ENCODE data around the gene SMARCA2. TPM values are rescaled to one million over a fixed set of nuclear protein-coding genes. Genes with fewer than 3 reads are reported as not detected.

SMARCA2 gene
- total RNA-seq, 6 experiments from 2014 or later = 73.2 to 113 (median 96.6) TPM

- no peak for DNase-seq
- no peak for TF ChIP-seq CTCF (IDR thresholded peaks at IDR 0.05)
- Mint-ChIP-seq H3K9me3 (no peaks in the 10 kb centered on the region), H3K36me3 (ENCODE audit: low read depth) (peaks cover 11% of the 10 kb centered on the region), H3K4me3 (no peak overlapping the region), H3K27me3 (ENCODE audit: insufficient read depth) (no peaks in the 10 kb centered on the region; the same call in 1 of the 2 replicates), H3K4me1 (ENCODE audit: low read depth) (peaks cover 32% of the 10 kb centered on the region), H3K27ac (no peak overlapping the region)
Observed at GRCh38 chr9:2164268-2164667, 149.1 kb downstream of the SMARCA2 start.

- Mint-ChIP-seq H3K4me1 (ENCODE audit: low read depth) (peaks cover 14% of the 10 kb centered on the region), H3K4me3 (no peak overlapping the region), H3K36me3 (ENCODE audit: low read depth) (peaks cover 18% of the 10 kb centered on the region), H3K27me3 (ENCODE audit: insufficient read depth) (no peaks in the 10 kb centered on the region), H3K9me3 (no peaks in the 10 kb centered on the region), H3K27ac (no peak overlapping the region)
- no peak for DNase-seq
- no peak for TF ChIP-seq CTCF (IDR thresholded peaks at IDR 0.05)
Observed at GRCh38 chr9:2166203-2166602, 151.1 kb downstream of the SMARCA2 start.

GRCh38 chr9:2169035-2169434 is 153.9 kb downstream of the SMARCA2 start:
- Mint-ChIP-seq H3K4me1 (ENCODE audit: low read depth) (peaks cover 10% of the 10 kb centered on the region), H3K27ac (no peak overlapping the region), H3K27me3 (ENCODE audit: insufficient read depth) (no peaks in the 10 kb centered on the region; the same call in 1 of the 2 replicates), H3K36me3 (ENCODE audit: low read depth) (peaks cover 32% of the 10 kb centered on the region), H3K9me3 (no peaks in the 10 kb centered on the region), H3K4me3 (no peak overlapping the region)
- TF ChIP-seq CTCF (IDR thresholded peaks at IDR 0.05) = no peak
- no peak for DNase-seq

GRCh38 chr9:2170722-2171121 is 155.6 kb downstream of the SMARCA2 start:
- no peak for DNase-seq
- TF ChIP-seq CTCF (IDR thresholded peaks at IDR 0.05) = no peak
- Mint-ChIP-seq H3K4me1 (ENCODE audit: low read depth) (peaks cover 1% of the 10 kb centered on the region), H3K36me3 (ENCODE audit: low read depth) (peaks cover 32% of the 10 kb centered on the region), H3K4me3 (no peak overlapping the region), H3K27ac (no peak overlapping the region), H3K27me3 (ENCODE audit: insufficient read depth) (no peaks in the 10 kb centered on the region; the same call in 1 of the 2 replicates), H3K9me3 (no peaks in the 10 kb centered on the region)

GRCh38 chr9:2173170-2173569 is 158.0 kb downstream of the SMARCA2 start:
- Mint-ChIP-seq H3K27me3 (ENCODE audit: insufficient read depth) (no peaks in the 10 kb centered on the region; the same call in 1 of the 2 replicates), H3K4me1 (ENCODE audit: low read depth) (no peaks in the 10 kb centered on the region), H3K27ac (no peak overlapping the region), H3K4me3 (no peak overlapping the region), H3K36me3 (ENCODE audit: low read depth) (peaks cover 32% of the 10 kb centered on the region), H3K9me3 (no peaks in the 10 kb centered on the region)
- no peak for TF ChIP-seq CTCF (IDR thresholded peaks at IDR 0.05)
- DNase-seq = no peak

- Mint-ChIP-seq H3K9me3 (no peaks in the 10 kb centered on the region), H3K27me3 (ENCODE audit: insufficient read depth) (no peaks in the 10 kb centered on the region; the same call in 1 of the 2 replicates), H3K4me3 (no peak overlapping the region), H3K36me3 (ENCODE audit: low read depth) (peaks cover 31% of the 10 kb centered on the region), H3K27ac (no peak overlapping the region; the same call in 1 of the 2 replicates), H3K4me1 (ENCODE audit: low read depth) (peaks cover 3% of the 10 kb centered on the region; the same call in 1 of the 2 replicates)
- DNase-seq = no peak
- TF ChIP-seq CTCF (IDR thresholded peaks at IDR 0.05) = no peak
Observed at GRCh38 chr9:2173861-2174260, 158.7 kb downstream of the SMARCA2 start.

Measured in HFFc6 (cell line).